GM20000 (cell line): ENCODE results near the gene ITGA5.
A peak's percentile ranks its signal among the peaks of the same experiment; 100 is the strongest.

Experiments used
- DNase-seq: peaks from one replicate; pipeline ENCODE4 v3.0.0; 2012; ENCODE audit warnings: low spot score
- CTCF ChIP-seq: IDR thresholded peaks from 2 replicates; pipeline ENCODE4 v1.5.1; 2012; ENCODE audit warnings: mild to moderate bottlenecking, control low read depth; ENCODE audit errors: extremely low read depth, missing control alignments

The ITGA5 gene

GRCh38 chr12:54442099-54442498 is 23.0 kb upstream of the ITGA5 start:
- DNase-seq: no peak

GRCh38 chr12:54439521-54440255 is 20.6 kb upstream of the ITGA5 start:
- no peak for TF ChIP-seq CTCF
- DNase-seq: peak; percentile 68

More at GRCh38 chr12:54442099-54442498, 23.0 kb upstream of the ITGA5 start:
- no peak for TF ChIP-seq CTCF

GRCh38 chr12:54439096-54439495 is 20.0 kb upstream of the ITGA5 start:
- TF ChIP-seq CTCF: no peak
- DNase-seq: no peak

GRCh38 chr12:54438517-54438916 is 19.5 kb upstream of the ITGA5 start:
- no peak for DNase-seq

GRCh38 chr12:54437697-54438096 is 18.6 kb upstream of the ITGA5 start:
- TF ChIP-seq CTCF: no peak

More at GRCh38 chr12:54438517-54438916, 19.5 kb upstream of the ITGA5 start:
- no peak for TF ChIP-seq CTCF

GRCh38 chr12:54437243-54437642 is 18.2 kb upstream of the ITGA5 start:
- no peak for TF ChIP-seq CTCF
- DNase-seq: no peak

More at GRCh38 chr12:54437697-54438096, 18.6 kb upstream of the ITGA5 start:
- no peak for DNase-seq

- DNase-seq: no peak
- no peak for TF ChIP-seq CTCF
Measured at GRCh38 chr12:54432815-54433164, 13.7 kb upstream of the ITGA5 start.
